GM21786 (cell line): ENCODE measurements around the gene FLNB.

ENCODE experiments used
- ATAC-seq: cut with Tn5 transposase; IDR thresholded peaks from one replicate; pipeline ENCODE4 v1.9.1; 2021; ENCODE audit not compliant: unreplicated experiment

FLNB gene

GRCh38 chr3:58073301-58074108 lies 65.3 kb downstream of the FLNB start:
- ATAC-seq: peak; percentile 42

- ATAC-seq: peak; percentile 55
These were observed 66.0 kb downstream of the FLNB start for GRCh38 chr3:58074116-58074715.

GRCh38 chr3:58074997-58075396 lies 66.8 kb downstream of the FLNB start:
- no peak for ATAC-seq

- no peak for ATAC-seq
These were observed 69.5 kb downstream of the FLNB start for GRCh38 chr3:58077596-58078285.

- no peak for ATAC-seq
These were observed 70.4 kb downstream of the FLNB start for GRCh38 chr3:58078610-58079009.

- no peak for ATAC-seq
These were observed 71.6 kb downstream of the FLNB start for GRCh38 chr3:58079773-58080172.

GRCh38 chr3:58082047-58082446 lies 73.8 kb downstream of the FLNB start:
- no peak for ATAC-seq

GRCh38 chr3:58084166-58084565 lies 75.9 kb downstream of the FLNB start:
- ATAC-seq: no peak

GRCh38 chr3:58084788-58085543 lies 76.7 kb downstream of the FLNB start:
- ATAC-seq: peak; percentile 80

GRCh38 chr3:58085616-58086015 lies 77.4 kb downstream of the FLNB start:
- peak; percentile 38 for ATAC-seq

- ATAC-seq: no peak
These were observed 80.3 kb downstream of the FLNB start for GRCh38 chr3:58088501-58088900.

GRCh38 chr3:58090351-58090750 lies 82.1 kb downstream of the FLNB start:
- no peak for ATAC-seq

GRCh38 chr3:58092521-58092920 lies 84.3 kb downstream of the FLNB start:
- ATAC-seq: no peak

- no peak for ATAC-seq
These were observed 85.5 kb downstream of the FLNB start for GRCh38 chr3:58093574-58094195.

GRCh38 chr3:58094657-58095056 lies 86.4 kb downstream of the FLNB start:
- ATAC-seq: no peak

- ATAC-seq: no peak
These were observed 87.4 kb downstream of the FLNB start for GRCh38 chr3:58095603-58096138.

- no peak for ATAC-seq
These were observed 90.3 kb downstream of the FLNB start for GRCh38 chr3:58098531-58098930.

GRCh38 chr3:58099865-58100264 lies 91.6 kb downstream of the FLNB start:
- ATAC-seq: no peak

- ATAC-seq: no peak
These were observed 93.5 kb downstream of the FLNB start for GRCh38 chr3:58101499-58102389.

GRCh38 chr3:58102390-58102750 lies 94.1 kb downstream of the FLNB start:
- no peak for ATAC-seq
